Measurements from ENCODE around the gene SEBOX. TPM values are rescaled to one million over a fixed set of nuclear protein-coding genes. Genes with fewer than 3 reads are reported as not detected.

The SEBOX gene
- total RNA-seq, 4 donors from 2014 or later: not detected

DNA sequence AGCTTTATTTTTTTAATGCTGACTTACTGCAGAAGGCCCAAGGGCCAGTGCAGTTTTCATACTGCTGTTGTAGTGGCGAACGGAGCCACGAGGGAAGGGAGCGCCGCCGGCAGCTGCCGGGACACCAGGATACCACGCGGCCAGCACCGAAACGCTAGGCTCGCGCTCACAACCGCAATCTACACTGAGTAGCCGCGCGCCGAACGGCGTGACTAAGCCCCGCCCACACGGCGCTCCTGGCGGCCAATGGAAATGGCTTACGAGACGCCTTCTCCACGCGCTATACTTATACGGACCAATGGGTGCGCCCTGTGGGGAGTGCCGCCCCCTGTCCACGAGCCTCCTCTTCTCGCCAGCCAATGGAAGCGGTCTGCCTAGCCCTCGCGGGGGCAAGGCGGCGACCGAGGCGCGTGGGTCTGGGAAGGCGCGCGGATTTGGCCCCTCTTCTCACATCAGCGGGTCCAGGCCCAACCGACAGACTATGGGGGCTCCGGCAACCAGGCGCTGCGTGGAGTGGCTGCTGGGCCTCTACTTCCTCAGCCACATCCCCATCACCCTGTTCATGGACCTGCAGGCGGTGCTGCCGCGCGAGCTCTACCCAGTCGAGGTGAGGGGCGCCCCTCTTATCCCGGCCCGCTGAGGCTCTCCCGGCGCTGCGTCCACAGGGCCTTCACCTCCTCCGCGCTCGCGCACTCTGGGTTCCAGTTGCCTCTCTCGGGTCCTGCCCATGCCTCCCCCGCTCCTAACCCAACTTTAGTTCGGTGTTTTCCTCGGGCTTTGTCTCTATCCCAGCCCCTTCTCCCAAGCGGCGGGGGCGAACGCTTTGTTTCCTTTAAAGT is 46.0 kb downstream of the SEBOX start, which contains the start of gene TMEM97:
TMEM97 (plus strand) TSS at position 442 of the 839 bp plus-strand sequence; CDS start at position 482, 40 bp downstream.
- H3K36me3 ChIP-seq: no peaks in the 10 kb centered on the region
- H3K4me1 ChIP-seq: peaks cover 16 to 19% of the 10 kb centered on the region in 2 donors
- H3K27me3 ChIP-seq: no peaks in the 10 kb centered on the region
- ATAC-seq (peak; percentile 97 to 99), DNase-seq (peak; percentile 97)
- peak within 1 kb of the TSS; percentile 79 to 91 (median 85) for H3K27ac ChIP-seq
- intact Hi-C loops (cut with DNase I; ENCODE audit: low total_unique reads): loop anchor here (1.0 kb wide), 2 partner anchors 16 to 38 kb away; partner anchors contain the start of genes IFT20, POLDIP2 and TNFAIP1
- H3K9me3 ChIP-seq: no peaks in the 10 kb centered on the region
- in situ Hi-C loops (cut with MboI; ENCODE audit: low sequenced_read_pairs in 4 of 4): no loop called here
- TF ChIP-seq POLR2A (IDR thresholded peaks at IDR 0.05): peak; percentile 58 to 59
- TF ChIP-seq, protein P1, sequence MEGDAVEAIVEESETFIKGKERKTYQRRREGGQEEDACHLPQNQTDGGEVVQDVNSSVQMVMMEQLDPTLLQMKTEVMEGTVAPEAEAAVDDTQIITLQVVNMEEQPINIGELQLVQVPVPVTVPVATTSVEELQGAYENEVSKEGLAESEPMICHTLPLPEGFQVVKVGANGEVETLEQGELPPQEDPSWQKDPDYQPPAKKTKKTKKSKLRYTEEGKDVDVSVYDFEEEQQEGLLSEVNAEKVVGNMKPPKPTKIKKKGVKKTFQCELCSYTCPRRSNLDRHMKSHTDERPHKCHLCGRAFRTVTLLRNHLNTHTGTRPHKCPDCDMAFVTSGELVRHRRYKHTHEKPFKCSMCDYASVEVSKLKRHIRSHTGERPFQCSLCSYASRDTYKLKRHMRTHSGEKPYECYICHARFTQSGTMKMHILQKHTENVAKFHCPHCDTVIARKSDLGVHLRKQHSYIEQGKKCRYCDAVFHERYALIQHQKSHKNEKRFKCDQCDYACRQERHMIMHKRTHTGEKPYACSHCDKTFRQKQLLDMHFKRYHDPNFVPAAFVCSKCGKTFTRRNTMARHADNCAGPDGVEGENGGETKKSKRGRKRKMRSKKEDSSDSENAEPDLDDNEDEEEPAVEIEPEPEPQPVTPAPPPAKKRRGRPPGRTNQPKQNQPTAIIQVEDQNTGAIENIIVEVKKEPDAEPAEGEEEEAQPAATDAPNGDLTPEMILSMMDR (IDR thresholded peaks at IDR 0.05 in 4 of 5, conservative IDR thresholded peaks at IDR 0.05 in 1 of 5): peak in 4 of 5 experiments; percentile 8 to 24 (median 16)
- peak within 1 kb of the TSS; percentile 64 to 88 (median 71) for H3K4me3 ChIP-seq

- DNase-seq (no peak), ATAC-seq (peak in 1 of 2 donors; percentile 2)
- no peaks in the 10 kb centered on the region for H3K36me3 ChIP-seq
- intact Hi-C loops (cut with DNase I; ENCODE audit: low total_unique reads) (no loop called here), in situ Hi-C loops (cut with MboI; ENCODE audit: low sequenced_read_pairs in 4 of 4) (no loop called here)
- H3K27ac ChIP-seq: peak overlapping the region; percentile 79 to 91 (median 85)
- H3K4me3 ChIP-seq: peak overlapping the region; percentile 63 to 88 (median 71)
- TF ChIP-seq POLR2A (IDR thresholded peaks at IDR 0.05): no peak
- TF ChIP-seq, protein P1 (IDR thresholded peaks at IDR 0.05 in 4 of 5, conservative IDR thresholded peaks at IDR 0.05 in 1 of 5): no peak
- peaks cover 16 to 19% of the 10 kb centered on the region in 2 donors for H3K4me1 ChIP-seq
- H3K27me3 ChIP-seq: no peaks in the 10 kb centered on the region
- no peaks in the 10 kb centered on the region for H3K9me3 ChIP-seq
These were observed 46.8 kb downstream of the SEBOX start for GRCh38 chr17:28317966-28318758.

DNA sequence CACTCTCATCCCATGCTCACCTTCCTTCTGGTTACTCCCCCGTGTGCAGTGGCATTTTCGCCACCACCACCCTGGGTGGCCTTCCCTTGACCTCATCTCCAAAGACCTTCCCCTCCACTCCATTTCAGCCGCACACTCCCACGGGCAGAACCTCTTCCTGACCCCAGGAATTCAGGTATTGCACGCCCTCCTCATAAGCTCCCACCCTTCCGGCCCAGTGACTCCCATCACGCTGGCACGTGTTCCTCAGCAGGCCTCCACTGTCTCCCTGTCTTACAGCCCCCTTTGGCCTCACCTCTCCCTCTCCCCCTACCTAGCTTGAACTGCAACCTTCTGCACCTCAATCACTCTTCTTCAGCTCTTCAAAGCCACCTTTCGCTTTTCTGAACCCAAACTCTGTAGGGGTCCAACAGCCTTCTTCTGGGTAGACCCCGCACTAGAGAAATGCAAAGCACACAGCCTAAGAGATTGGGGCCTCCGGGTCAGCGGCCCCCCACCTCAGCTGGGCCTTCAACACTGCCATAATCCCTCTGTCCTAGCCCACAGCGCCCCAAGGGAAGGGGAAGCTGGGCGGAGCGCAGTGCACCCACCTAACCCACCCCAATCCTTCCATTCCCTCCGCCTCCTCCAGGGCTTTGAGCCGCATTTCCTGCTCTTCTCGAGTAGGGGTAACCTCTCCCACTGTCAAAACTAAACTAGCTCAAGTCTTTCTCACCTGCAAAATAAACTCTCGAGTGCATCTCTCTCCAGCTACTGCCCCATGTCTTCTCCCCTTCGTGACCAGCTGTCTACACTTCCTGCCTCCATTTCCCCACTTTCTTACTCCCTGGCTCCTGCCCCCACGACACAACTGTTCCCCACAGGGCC is 47.7 kb downstream of the SEBOX start:
- H3K27ac ChIP-seq: no peak overlapping the region
- no peak overlapping the region for H3K4me3 ChIP-seq
- no peak for DNase-seq
- intact Hi-C loops (cut with DNase I; ENCODE audit: low total_unique reads): no loop called here
- ATAC-seq: no peak
- peaks cover 16 to 19% of the 10 kb centered on the region in 2 donors for H3K4me1 ChIP-seq
- H3K36me3 ChIP-seq: no peaks in the 10 kb centered on the region
- H3K9me3 ChIP-seq: no peaks in the 10 kb centered on the region
- TF ChIP-seq, protein P1 (IDR thresholded peaks at IDR 0.05 in 4 of 5, conservative IDR thresholded peaks at IDR 0.05 in 1 of 5): no peak
- no peak for TF ChIP-seq POLR2A (IDR thresholded peaks at IDR 0.05)
- in situ Hi-C loops (cut with MboI; ENCODE audit: low sequenced_read_pairs in 4 of 4): no loop called here
- H3K27me3 ChIP-seq: no peaks in the 10 kb centered on the region

Data from gastrocnemius medialis (tissue), 4 donors.